Activated naive CD4-positive, alpha-beta T cell treated with anti-CD3 and anti-CD28 coated beads, Interleukin-2, amount 10 ng/mL, durations not matched to agents 7 days and 5 days (primary cell): Measurements from ENCODE around the gene MIA2.
"Not testable (repeated sequence)": the region's sequence is repeated elsewhere in the genome, so short reads cannot be mapped to it uniquely, and the experiment has no call there.

ENCODE experiments used
- CTCF ChIA-PET: fragments of 350-600 bp; sonication (Branson Sonifier 250); formaldehyde crosslinking; loops from one replicate; lab custom pipeline; 2021; ENCODE audit warnings: antibody characterized with exemption; lab: Charles Lee
- DNase-seq: peaks from one replicate; pipeline ENCODE4 v3.0.0-alpha.2; 2020
- H3K27ac Mint-ChIP-seq: one replicate; pipeline ENCODE4 v1.8.0; 2021; ENCODE audit warnings: mild to moderate bottlenecking, moderate library complexity, mixed read lengths
- H3K27me3 Mint-ChIP-seq: one replicate; pipeline ENCODE4 v1.8.0; 2021; ENCODE audit warnings: mild to moderate bottlenecking, mixed read lengths
- H3K36me3 Mint-ChIP-seq: one replicate; pipeline ENCODE4 v1.8.0; 2021; ENCODE audit warnings: mixed read lengths
- H3K4me1 Mint-ChIP-seq: one replicate; pipeline ENCODE4 v1.8.0; 2021; ENCODE audit warnings: mixed read lengths
- H3K4me3 Mint-ChIP-seq: one replicate; pipeline ENCODE4 v1.8.0; 2021; ENCODE audit warnings: mild to moderate bottlenecking, moderate library complexity, mixed read lengths
- H3K9me3 Mint-ChIP-seq: one replicate; pipeline ENCODE4 v1.8.0; 2021; ENCODE audit warnings: mixed read lengths

The MIA2 gene

DNA sequence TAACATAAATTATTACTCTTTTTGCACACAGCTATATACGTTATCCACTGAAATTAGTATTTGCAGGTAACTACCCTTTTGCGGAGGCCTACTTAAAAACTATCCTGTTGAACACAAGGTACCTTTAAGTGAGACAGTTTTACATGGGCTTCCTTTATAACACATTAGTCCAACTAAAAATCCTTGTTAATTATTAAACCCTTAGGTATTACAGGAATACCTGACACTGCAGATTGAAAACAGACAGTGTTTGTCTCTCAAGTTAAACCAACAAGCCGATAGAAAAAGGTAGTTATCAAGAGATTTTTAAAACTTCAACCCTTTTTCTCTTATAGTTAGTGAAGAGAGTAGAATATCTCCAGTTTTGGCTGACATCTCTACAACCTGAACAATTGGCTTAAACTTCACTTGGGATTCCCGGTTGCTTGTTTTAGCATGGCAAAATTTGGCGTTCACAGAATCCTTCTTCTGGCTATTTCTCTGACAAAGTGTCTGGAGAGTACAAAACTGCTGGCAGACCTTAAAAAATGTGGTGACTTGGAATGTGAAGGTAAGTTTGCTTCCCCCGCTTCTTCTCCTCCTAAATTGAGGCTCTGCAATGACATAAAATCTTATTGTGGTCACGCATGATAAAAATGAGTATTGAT lies at the start of gene MIA2:
Gene MIA2, plus strand, starts transcription at position 236 of the 647 bp plus-strand sequence. Its CDS starts 200 bp downstream, at position 436.
- Mint-ChIP-seq H3K27ac (peak within 1 kb of the TSS; percentile 29), H3K4me1 (peaks cover 49% of the 10 kb centered on the region), H3K27me3 (no peaks in the 10 kb centered on the region), H3K4me3 (no peak within 1 kb of the TSS), H3K9me3 (no peaks in the 10 kb centered on the region), H3K36me3 (no peaks in the 10 kb centered on the region)
- CTCF ChIA-PET = no interaction called here
- DNase-seq = no peak

DNA sequence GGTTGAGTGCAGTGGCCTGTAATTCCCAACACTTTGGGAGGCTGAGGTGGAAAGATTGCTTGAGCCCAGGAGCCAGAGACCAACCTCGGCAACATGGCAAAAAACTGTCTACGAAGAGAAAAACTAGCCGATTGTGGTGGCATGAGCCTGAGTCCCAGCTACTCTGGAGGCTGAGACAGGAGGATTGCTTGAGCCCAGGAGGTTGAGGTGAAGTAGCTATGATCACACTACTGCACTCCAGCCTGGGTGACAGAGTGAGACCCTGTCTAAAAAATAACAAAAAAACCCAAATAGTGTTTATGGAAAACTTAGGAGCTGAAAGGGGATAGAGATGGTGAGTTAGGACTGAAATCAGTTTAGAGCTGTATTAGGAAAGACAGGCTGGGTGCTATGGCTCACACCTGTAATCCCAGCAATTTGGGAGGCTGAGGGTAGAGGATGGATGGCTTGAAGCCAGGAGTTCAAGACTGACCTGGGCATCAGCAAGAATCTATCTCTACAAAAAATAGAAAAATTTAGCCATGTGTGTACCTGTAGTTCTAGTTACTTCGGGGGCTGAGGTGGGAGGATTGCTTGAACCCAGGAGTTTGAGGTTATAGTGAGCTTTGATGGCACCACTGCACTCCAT lies 49.0 kb upstream of the MIA2 start:
- no peak for DNase-seq

DNA sequence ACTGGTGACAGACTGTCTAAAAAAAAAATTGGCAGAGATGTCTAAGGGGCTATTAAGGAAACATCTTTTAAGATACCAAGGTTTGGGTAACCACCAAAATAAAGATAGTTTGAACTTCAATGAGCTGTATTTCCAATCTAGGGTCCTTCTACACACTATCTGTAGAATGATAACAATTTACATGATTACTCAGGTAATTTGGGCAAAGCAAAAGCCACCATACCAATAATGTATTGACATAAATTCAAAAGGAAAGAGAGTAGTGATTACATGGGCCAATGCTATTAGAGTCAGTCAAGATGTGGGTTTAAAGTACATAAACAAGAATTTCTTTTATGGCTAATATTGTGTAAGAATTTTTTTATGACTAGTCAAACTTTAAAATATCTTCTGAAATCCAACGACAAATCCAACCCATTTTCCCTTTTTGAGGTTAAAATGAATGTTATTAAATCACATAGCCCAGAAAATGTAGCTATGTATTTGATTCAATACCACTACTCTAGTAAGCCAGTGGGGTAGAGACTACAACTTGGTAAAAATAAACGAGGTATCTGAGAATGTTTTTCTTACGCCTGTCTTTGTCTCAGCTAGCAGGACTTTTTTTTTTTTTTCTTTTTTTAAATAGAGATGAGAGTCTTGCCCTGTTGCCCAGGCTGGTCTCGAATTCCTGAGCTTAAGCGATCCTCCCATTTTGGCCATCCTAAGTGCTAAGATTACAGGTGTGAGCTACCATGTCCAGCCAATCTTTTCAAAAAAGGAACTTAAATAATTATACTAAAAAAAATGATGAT lies 48.3 kb upstream of the MIA2 start:
- H3K27me3 Mint-ChIP-seq = no peaks in the 10 kb centered on the region
- no peak overlapping the region for H3K4me3 Mint-ChIP-seq
- peaks cover 7% of the 10 kb centered on the region for H3K4me1 Mint-ChIP-seq
- CTCF ChIA-PET = no interaction called here
- H3K36me3 Mint-ChIP-seq = peaks cover 23% of the 10 kb centered on the region
- no peaks in the 10 kb centered on the region for H3K9me3 Mint-ChIP-seq
- DNase-seq = no peak
- no peak overlapping the region for H3K27ac Mint-ChIP-seq

More for the DNA sequence above, 49.0 kb upstream of the MIA2 start:
- H3K27ac Mint-ChIP-seq = no peak overlapping the region
- CTCF ChIA-PET = no interaction called here
- no peak overlapping the region for H3K4me3 Mint-ChIP-seq
- H3K36me3 Mint-ChIP-seq = peaks cover 26% of the 10 kb centered on the region
- H3K9me3 Mint-ChIP-seq = no peaks in the 10 kb centered on the region
- H3K27me3 Mint-ChIP-seq = no peaks in the 10 kb centered on the region
- peaks cover 7% of the 10 kb centered on the region for H3K4me1 Mint-ChIP-seq

- no peak overlapping the region for H3K27ac Mint-ChIP-seq
- peaks cover 23% of the 10 kb centered on the region for H3K36me3 Mint-ChIP-seq
These were observed 46.7 kb upstream of the MIA2 start for GRCh38 chr14:39186941-39187525.

GRCh38 chr14:39203659-39204606 lies 29.8 kb upstream of the MIA2 start:
- H3K9me3 Mint-ChIP-seq = peaks cover 12% of the 10 kb centered on the region
- no peak overlapping the region for H3K27ac Mint-ChIP-seq
- H3K4me3 Mint-ChIP-seq = no peak overlapping the region
- H3K36me3 Mint-ChIP-seq = peaks cover 8% of the 10 kb centered on the region
- no peaks in the 10 kb centered on the region for H3K27me3 Mint-ChIP-seq
- DNase-seq = no peak
- CTCF ChIA-PET = no interaction called here
- peaks cover 40% of the 10 kb centered on the region for H3K4me1 Mint-ChIP-seq

More at GRCh38 chr14:39186941-39187525, 46.7 kb upstream of the MIA2 start:
- Mint-ChIP-seq H3K4me3 (no peak overlapping the region), H3K4me1 (peaks cover 7% of the 10 kb centered on the region), H3K9me3 (no peaks in the 10 kb centered on the region), H3K27me3 (no peaks in the 10 kb centered on the region)
- no peak for DNase-seq
- CTCF ChIA-PET = interaction anchor here (1.2 kb wide), 1 partner anchor 9 kb away, joined by 3 read pairs; no protein-coding TSS in a partner anchor

- peak overlapping the region; percentile 59 for H3K27ac Mint-ChIP-seq
- DNase-seq, CTCF ChIA-PET: not testable (repeated sequence)
These were observed 26.3 kb upstream of the MIA2 start for GRCh38 chr14:39207430-39207829.

DNA sequence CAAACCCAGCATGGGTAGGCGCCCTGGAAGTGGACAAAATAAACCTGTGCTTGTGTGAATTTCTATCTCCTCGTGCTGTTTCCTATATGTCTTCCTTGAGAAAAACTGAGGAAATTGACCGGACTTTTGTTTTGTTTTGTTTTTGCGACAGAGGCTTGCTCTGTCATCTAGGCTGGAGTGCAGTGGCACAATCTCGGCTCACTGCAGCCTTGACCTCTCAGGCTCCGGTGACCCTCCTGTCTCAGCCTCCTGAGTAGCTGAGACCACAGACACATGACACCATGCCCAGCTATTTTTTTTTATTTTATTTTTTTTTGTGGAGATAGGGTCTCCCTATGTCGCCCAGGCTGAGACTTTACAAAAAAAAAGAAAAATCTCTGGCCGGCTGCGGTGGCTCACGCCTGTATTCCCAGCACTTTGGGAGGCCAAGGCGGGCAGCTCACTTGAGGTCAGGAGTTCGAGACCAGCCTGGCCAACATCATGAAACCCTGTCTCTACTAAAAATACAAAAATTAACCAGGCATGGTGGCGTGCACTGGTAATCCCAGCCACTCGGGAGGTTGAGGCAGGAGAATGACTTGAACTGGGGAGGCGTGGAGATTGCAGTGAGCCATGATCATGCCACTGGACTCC lies 22.5 kb upstream of the MIA2 start:
- Mint-ChIP-seq H3K9me3 (peaks cover 9% of the 10 kb centered on the region), H3K4me3 (no peak overlapping the region), H3K27ac (no peak overlapping the region), H3K27me3 (no peaks in the 10 kb centered on the region), H3K4me1 (peaks cover 28% of the 10 kb centered on the region), H3K36me3 (peaks cover 8% of the 10 kb centered on the region)
- CTCF ChIA-PET = no interaction called here
- no peak for DNase-seq

More at GRCh38 chr14:39207430-39207829, 26.3 kb upstream of the MIA2 start:
- Mint-ChIP-seq H3K4me1 (peaks cover 41% of the 10 kb centered on the region), H3K9me3 (peaks cover 12% of the 10 kb centered on the region), H3K4me3 (peak overlapping the region; percentile 17)
- not testable (repeated sequence) for H3K36me3 Mint-ChIP-seq, H3K27me3 Mint-ChIP-seq

GRCh38 chr14:39212034-39212433 lies 21.7 kb upstream of the MIA2 start:
- no peak overlapping the region for H3K4me3 Mint-ChIP-seq
- CTCF ChIA-PET = no interaction called here

GRCh38 chr14:39212693-39213092 lies 21.0 kb upstream of the MIA2 start:
- DNase-seq = no peak
- Mint-ChIP-seq H3K4me3 (no peak overlapping the region), H3K4me1 (peaks cover 17% of the 10 kb centered on the region), H3K36me3 (peaks cover 6% of the 10 kb centered on the region), H3K27ac (no peak overlapping the region), H3K27me3 (no peaks in the 10 kb centered on the region), H3K9me3 (no peaks in the 10 kb centered on the region)
- CTCF ChIA-PET = no interaction called here

More at GRCh38 chr14:39212034-39212433, 21.7 kb upstream of the MIA2 start:
- H3K27ac Mint-ChIP-seq = no peak overlapping the region
- DNase-seq = no peak
- H3K27me3 Mint-ChIP-seq = no peaks in the 10 kb centered on the region
- H3K4me1 Mint-ChIP-seq = peaks cover 20% of the 10 kb centered on the region
- H3K9me3 Mint-ChIP-seq = peaks cover 4% of the 10 kb centered on the region
- peaks cover 8% of the 10 kb centered on the region for H3K36me3 Mint-ChIP-seq

- CTCF ChIA-PET = no interaction called here
- Mint-ChIP-seq H3K4me3 (no peak overlapping the region), H3K9me3 (no peaks in the 10 kb centered on the region), H3K36me3 (peaks cover 2% of the 10 kb centered on the region), H3K4me1 (peaks cover 14% of the 10 kb centered on the region), H3K27me3 (no peaks in the 10 kb centered on the region), H3K27ac (no peak overlapping the region)
- DNase-seq = no peak
These were observed 16.4 kb upstream of the MIA2 start for GRCh38 chr14:39217214-39217879.

GRCh38 chr14:39218171-39218769 lies 15.4 kb upstream of the MIA2 start:
- no peak for DNase-seq
- Mint-ChIP-seq H3K4me1 (peaks cover 14% of the 10 kb centered on the region), H3K9me3 (no peaks in the 10 kb centered on the region), H3K27me3 (no peaks in the 10 kb centered on the region), H3K4me3 (no peak overlapping the region), H3K27ac (no peak overlapping the region), H3K36me3 (peaks cover 2% of the 10 kb centered on the region)
- CTCF ChIA-PET = no interaction called here

DNA sequence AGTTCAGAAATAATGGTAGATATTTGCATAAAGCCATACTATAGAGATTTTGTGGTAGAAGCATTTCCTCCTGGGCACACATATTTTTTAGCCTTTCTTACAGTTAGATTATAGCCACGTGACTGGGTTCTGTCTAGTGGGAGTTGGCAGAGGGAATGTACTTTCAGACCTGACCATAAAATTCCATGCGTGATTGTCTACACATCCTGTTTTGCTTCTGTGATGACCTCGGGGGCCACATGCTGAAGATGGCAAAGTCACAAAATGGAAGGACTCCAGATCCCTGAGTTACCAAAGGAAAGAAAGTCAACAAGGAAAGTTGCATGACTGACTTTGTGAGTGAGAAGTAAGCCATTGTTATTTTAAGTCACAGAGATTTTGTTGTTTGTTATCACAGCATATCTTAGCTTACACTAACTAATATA lies 14.6 kb upstream of the MIA2 start:
- CTCF ChIA-PET = no interaction called here
- H3K4me1 Mint-ChIP-seq = peaks cover 14% of the 10 kb centered on the region
- H3K36me3 Mint-ChIP-seq = peaks cover 2% of the 10 kb centered on the region
- no peaks in the 10 kb centered on the region for H3K27me3 Mint-ChIP-seq
- DNase-seq = no peak
- H3K27ac Mint-ChIP-seq = no peak overlapping the region
- H3K9me3 Mint-ChIP-seq = no peaks in the 10 kb centered on the region
- no peak overlapping the region for H3K4me3 Mint-ChIP-seq
